Measurements from ENCODE around the gene WDR90.

The WDR90 gene

DNA sequence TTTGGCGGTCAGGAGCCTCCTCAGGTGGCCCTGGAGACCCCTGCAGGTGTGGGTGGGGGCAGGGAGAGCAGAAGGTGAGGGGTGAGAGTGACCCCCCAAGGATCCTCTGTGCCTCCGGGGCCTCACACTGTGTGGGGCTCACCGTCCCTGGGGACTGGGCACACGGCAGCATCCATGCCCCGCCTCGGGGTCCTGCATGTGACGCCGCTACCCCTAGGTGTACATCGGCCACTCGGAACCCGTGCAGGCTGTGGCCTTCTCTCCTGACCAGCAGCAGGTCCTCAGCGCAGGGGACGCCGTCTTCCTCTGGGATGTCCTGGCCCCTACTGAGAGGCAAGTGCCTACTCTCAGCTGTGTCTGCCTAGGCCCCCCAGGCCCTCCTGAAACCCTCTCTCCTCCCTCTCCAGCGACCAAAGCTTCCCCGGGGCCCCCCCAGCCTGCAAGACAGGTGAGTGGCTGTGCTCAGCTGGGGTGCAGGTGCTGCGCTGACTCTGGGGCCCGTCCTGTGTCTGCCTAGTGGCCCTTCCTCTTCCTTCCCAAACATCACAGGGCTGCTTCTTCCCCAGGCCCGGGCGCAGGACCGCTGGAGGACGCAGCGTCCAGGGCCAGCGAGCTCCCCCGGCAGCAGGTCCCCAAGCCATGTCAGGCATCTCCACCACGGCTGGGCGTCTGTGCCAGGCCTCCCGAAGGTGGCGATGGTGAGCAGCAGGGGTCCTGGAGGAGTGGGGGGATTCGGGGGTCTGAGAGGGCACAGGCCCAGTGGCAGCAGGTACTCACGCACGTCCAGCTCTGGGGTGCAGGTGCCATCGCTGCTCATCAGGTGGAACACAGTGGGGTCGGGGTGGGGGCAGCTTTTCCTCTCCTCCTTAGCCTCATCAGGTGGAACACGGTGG, 9.8 kb downstream of the WDR90 start:
- H3K27ac ChIP-seq, result no peak overlapping the region
- DNase-seq (ENCODE audit: low read depth, low spot score), result no peak

DNA sequence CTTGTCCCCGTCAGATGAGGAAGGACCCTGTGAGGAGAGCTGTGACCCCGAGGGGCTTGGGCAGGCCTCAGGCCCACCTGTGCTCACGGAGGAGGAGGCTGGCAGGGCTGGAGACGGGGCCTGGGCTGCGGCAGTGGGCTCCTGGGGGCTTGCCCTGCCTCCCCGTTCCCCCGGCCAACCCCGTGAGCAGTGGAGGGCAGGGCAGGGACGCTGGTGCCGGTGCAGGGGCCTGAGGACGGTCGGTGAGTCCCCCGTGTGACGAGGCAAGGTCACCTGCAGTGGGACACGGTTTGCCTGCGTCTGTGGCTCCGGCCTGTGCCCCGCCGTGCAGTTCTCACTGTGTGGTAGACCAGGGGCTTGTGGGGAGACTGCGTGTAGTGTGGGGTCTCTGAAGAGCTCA, 10.5 kb downstream of the WDR90 start:
- no peak for DNase-seq (ENCODE audit: low read depth, low spot score)

DNA sequence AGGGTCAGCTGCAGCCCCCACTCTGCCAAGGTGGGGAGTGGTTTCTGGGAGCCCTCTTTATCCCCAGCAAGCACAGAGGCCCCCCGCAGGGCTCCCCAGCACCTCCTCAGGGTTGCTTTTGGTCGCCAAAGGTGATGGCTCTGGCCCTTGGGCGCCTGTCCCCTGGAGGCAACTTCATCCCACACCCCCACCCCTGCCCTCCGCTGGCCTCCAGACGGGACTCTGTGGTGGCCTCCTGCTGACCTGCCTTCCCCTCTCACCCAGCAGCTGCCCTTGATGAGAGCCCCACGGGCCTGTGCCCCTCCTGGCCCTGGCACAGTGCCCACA, 10.9 kb downstream of the WDR90 start:
- H3K27ac ChIP-seq, result no peak overlapping the region
- no peak for DNase-seq (ENCODE audit: low read depth, low spot score)

More for the DNA sequence above, 10.5 kb downstream of the WDR90 start:
- no peak overlapping the region for H3K27ac ChIP-seq

DNA sequence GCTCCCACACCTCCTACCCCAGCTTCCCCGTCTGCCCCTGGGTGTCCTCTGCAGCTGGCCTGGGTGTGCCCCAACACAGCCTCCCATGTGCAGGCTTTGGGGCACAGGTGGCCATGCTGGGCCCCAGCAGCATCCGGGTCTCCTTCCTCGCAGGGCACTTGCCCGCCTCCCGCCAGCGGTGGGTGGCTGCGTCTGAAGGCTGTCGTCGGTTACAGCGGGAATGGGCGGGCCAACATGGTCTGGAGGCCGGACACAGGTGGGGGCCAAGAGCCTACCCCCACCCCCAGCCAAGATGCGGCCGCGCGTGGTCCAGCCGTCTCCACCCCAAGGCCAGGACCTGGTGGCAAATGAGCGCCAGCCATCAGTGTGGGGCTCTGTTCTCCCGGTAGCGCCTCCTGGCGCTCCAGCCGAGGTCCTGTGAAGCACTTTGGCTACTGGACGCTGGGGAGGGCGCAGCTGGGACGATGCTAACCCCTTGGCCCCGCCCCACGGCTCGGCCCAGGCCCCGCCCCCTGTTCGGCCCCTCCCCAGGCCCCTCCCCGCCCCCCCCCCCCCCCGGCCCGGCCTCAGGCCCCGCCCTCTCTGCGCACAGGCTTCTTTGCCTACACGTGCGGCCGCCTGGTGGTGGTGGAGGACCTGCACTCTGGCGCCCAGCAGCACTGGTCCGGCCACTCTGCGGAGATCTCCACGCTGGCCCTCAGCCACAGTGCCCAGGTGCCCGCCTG, 11.5 kb downstream of the WDR90 start:
- DNase-seq (ENCODE audit: low read depth, low spot score), result no peak
- H3K27ac ChIP-seq, result no peak overlapping the region

DNA sequence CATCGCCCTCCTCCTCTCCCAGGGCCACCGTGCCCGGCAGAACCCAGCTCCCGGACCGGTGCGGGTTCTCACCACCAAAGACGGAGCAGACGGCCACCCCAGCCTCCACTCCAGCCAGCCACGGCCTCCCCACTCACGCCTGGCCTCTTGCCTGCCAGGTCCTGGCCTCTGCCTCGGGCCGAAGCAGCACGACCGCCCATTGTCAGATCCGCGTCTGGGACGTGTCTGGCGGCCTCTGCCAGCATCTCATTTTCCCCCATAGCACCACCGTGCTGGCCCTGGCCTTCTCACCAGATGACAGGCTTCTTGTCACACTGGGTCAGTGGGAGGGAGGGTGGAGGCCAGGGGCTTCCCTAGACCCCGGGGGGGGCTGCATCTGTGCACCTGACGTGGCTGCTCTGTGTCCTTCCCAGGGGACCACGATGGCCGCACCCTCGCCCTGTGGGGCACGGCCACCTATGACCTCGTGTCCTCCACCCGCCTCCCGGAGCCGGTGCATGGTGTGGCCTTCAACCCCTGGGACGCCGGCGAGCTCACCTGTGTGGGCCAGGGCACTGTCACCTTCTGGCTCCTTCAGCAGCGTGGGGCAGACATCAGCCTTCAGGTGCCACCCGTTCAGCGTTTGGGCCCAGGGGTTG, 12.1 kb downstream of the WDR90 start:
- no peak overlapping the region for H3K27ac ChIP-seq
- DNase-seq (ENCODE audit: low read depth, low spot score), result no peak

DNA sequence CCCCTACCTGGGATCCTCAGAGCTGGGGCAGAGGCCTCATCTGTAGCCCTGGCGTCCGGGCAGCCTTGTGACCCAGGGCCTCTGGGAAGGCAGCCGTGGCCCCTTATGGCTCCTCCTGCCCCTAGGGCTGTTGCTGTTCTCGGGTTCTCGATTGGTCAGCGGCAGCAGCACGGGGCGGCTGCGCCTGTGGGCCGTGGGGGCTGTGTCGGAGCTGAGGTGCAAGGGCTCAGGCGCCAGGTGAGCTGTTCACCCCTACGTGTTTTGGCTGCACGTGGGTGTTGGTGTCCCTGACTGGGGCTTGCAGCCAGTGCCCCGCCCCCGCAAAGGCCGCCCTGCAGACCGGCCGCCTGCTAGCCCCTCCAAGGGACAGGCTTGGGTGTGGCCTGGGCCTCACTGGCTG, 12.9 kb downstream of the WDR90 start:
- DNase-seq (ENCODE audit: low read depth, low spot score), result no peak

DNA sequence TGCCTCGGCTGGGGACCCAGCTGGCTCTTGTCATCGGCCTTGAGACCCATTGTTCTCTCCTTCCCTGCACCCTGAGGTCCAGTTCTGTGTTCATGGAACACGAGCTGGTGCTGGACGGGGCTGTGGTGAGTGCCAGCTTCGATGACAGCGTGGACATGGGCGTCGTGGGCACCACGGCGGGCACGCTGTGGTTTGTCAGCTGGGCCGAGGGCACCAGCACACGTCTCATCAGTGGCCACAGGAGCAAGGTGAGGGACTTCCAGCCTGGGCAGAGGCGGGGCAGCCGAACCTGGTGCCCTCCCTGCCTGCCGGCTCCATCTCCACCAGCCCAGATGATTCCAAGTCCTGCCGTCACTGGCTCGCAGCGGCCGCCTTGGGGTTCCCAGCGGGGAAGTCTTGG, 13.4 kb downstream of the WDR90 start:
- DNase-seq (ENCODE audit: low read depth, low spot score), result no peak
- no peak overlapping the region for H3K27ac ChIP-seq

More for the DNA sequence above, 12.9 kb downstream of the WDR90 start:
- no peak overlapping the region for H3K27ac ChIP-seq

DNA sequence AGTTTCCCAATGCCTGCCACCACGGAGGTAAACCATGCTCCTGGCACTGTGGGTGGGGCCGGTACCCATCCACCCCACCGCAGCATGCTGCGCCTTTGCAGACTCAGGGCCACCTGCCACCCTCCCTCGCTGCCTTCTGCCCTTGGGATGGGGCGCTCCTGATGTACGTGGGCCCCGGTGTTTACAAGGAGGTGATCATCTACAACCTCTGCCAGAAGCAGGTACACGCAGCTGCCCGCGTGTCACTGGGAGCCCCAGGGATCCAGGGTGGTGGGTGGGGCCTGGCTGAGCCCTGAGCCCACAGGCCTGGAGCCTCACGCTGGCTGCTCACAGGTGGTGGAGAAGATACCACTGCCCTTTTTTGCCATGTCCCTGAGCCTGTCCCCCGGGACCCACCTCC, 17.4 kb downstream of the WDR90 start:
- no peak overlapping the region for H3K27ac ChIP-seq
- no peak for DNase-seq (ENCODE audit: low read depth, low spot score)

DNA sequence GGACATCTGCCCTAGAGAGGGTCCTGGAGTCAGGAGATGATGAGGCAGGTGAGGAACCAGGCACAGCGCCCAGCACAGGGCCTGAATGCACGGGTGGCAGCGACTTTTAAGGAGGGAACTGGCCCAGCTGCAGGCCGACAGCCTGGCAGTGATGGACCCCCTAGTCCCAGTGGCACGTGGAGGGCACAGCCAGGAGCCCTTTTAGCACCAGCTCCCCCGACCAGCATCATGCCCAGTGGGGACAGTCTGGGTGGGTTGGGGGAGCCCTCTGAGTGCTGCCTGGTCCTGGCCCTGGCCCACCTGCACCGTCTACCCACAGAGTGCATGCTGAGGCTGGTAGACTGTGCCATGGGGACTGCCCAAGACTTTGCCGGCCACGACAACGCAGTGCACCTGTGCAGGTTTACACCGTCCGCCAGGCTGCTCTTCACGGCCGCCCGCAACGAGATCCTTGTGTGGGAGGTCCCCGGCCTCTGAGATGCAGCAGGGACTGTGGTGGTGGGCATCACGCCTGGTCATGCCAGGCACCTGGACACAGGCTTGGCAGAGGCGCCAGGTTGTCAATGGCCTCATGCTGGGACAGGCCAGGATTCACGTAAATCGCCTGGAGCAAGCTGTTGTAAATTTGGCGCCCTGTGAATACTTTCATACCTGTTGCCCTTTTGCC, 18.1 kb downstream of the WDR90 start:
- peak overlapping the region; percentile 60 for H3K27ac ChIP-seq
- DNase-seq (ENCODE audit: low read depth, low spot score), result no peak

DNA sequence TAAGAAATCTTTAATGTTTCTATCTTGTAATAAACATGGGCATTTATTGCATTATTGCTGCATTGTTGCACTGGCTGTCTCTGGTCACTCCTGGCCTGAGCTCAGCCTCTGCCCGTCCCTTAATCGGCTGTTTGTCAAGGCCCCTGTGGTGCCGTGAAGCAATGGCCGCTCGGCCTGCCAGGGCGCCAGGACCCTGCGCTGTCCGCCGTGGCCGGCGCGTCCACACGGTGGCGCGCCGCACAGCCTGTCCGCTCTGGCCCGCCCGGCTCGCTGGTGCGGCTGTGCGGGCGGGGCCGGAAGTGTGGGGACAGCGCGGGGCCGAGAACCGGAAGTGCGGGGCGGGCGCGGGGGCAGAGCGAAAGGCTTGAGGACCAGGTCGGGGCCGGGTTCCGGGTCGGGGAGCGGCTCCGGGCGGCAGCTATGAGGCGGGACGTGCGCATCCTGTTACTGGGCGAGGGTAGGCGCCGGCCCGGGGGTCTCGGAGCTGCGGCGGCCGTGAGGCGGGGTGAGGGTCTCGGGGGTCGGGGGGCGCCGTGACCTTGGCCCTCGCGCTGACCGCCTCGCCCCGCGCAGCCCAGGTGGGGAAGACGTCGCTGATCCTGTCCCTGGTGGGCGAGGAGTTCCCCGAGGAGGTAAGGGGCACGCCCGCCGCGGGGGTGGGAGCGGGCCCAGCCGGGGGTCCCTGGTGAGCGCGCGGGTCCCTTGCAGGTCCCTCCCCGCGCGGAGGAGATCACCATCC, 18.8 kb downstream of the WDR90 start, which contains the start of gene RHOT2:
TSS of gene RHOT2 (plus strand) at position 353 of the 739 bp plus-strand sequence. CDS start at position 421, 68 bp downstream.
- peak within 1 kb of the TSS; percentile 60 for H3K27ac ChIP-seq
- DNase-seq (ENCODE audit: low read depth, low spot score), result peak; percentile 26

DNA sequence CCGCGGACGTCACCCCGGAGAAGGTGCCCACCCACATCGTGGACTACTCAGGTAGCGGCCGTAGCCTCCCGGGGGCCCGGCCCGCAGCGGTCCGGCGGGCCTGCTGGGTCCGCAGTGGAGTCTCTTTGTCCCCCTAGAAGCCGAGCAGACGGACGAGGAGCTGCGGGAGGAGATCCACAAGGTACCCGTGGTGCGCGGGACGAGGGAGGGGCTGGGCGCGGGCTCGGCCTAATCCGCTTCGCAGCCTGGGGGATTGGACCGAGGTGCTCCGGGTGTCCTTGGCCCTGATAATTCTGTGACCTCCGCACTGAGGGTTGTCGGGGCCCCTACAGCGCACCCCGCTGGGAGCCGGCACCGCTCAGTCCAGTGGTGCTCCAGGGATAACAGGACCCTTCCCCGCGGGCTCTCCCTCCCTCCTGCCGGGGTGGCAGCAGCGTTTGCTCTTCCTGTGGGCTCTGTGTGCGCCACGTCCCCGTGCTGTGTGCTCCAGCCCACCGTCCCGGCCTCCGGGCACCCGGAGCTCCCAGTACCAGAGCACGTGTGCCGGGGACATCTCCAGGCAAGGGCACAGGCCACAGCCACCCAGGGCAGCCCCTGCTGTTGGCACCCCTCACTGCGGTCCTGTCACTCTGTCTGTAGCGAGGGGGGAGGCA, 19.5 kb downstream of the WDR90 start:
- DNase-seq (ENCODE audit: low read depth, low spot score), result no peak
- peak overlapping the region; percentile 60 for H3K27ac ChIP-seq

DNA sequence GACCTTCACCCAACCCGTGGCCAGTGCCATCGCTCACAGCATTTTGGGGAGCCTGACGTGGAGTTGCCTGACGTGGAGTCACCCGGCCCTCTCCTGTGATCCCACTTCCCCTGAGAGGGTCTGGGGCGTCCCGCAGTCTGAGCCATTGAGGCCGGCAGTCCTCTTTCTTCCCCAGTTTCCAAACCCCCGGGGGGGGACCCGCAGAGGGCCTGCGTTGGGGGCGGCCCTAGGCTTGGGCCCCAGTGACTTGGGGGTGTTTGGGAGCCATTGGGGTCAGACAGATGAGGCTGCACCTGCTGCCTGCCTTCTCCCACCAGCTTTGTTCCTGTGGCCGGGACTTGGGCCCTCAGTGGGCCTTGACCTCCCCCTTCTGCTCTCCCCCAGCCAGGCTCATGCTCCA, 20.5 kb downstream of the WDR90 start:
- H3K27ac ChIP-seq, result no peak overlapping the region
- no peak for DNase-seq (ENCODE audit: low read depth, low spot score)

DNA sequence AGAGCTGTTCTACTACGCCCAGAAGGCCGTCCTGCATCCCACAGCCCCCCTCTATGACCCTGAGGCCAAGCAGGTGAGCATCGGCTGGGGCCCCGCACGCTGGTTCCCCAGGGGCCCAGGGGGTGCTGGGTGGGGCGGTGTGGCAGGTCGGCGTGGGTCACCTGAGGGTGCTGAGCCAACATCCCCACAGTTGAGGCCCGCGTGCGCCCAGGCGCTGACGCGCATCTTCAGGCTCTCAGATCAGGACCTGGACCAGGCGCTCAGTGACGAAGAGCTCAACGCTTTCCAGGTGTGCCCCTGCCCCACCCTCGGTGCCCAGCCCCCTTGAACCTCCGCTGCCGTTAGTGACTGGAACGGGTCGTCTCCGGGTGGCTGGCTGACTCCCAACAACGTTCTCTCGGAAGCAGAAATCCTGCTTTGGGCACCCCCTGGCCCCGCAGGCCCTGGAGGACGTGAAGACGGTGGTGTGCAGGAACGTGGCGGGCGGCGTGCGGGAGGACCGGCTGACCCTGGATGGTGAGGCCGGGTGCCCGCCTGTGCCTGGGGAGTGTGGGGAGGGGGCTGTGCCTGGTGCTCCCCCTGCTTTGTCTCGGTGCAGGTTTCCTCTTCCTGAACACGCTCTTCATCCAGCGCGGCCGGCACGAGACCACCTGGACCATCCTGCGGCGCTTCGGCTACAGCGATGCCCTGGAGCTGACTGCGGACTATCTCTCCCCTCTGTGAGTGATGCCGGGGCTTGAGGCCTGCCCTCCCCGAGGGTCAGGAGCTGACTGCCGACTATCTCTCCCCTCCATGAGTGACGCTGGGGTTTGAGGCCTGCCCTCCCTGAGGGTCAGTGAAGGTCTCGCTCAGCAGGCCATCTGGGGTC, 21.6 kb downstream of the WDR90 start:
- DNase-seq (ENCODE audit: low read depth, low spot score), result no peak
- no peak overlapping the region for H3K27ac ChIP-seq

DNA sequence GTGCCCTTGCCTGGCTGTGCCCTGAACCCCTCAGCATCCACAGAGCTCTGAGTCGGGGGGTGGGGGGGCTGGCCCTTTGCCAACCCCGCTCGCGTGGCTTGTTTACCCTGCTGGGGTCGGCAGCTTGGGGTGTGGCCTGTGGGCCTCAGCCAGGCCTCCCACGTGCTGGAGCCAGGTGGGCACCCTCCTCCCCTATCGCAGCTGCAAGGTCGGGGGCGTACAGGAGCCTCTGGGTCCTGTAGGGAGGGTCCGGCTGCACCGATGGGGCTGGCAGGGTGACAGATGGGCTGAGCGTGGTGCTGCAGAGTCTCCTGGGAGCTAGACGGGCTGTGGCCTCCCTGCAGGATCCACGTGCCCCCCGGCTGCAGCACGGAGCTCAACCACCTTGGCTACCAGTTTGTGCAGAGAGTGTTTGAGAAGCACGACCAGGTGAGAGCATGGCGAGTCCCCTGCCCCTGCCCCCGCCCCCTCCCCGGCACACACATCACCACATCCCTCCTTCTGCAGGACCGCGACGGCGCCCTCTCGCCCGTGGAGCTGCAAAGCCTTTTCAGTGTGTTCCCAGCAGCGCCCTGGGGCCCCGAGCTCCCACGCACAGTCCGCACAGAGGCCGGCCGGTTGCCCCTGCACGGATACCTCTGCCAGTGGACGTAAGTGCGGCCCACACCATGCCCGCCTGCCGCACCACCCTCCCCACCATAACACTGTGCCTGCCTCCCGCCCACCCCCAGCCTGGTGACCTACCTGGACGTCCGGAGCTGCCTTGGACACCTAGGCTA, 22.4 kb downstream of the WDR90 start:
- no peak for DNase-seq (ENCODE audit: low read depth, low spot score)
- no peak overlapping the region for H3K27ac ChIP-seq

DNA sequence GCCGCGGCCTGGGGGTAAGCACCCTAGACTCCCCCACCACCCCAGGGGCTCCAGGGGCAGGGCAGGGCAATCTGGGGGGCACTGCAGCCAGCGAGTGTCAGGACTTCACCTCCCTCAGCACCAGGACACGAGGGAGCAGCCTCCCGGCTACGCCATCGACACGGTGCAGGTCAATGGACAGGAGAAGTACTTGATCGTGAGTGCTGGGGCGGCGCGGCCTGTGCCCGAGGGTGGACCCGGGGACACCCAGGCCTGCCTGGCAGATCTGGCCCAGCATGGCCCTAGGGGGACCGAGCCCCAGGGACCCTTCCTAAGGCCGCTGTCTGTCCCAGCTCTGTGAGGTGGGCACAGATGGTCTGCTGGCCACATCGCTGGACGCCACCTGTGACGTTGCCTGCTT, 23.2 kb downstream of the WDR90 start:
- DNase-seq (ENCODE audit: low read depth, low spot score), result no peak
- H3K27ac ChIP-seq, result no peak overlapping the region

DNA sequence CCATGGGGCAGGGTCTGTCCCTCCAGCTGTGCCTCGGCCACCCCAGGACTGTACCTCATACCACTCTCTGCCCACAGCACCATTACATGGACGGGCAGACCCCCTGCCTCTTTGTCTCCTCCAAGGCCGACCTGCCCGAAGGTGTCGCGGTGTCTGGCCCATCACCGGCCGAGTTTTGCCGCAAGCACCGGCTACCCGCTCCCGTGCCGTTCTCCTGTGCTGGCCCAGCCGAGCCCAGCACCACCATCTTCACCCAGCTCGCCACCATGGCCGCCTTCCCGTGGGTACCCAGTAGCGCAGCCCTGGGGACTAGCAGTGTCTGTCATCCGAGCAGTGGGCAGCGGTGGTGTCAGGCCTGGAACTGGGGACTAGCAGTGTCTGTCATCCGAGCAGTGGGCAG, 23.7 kb downstream of the WDR90 start:
- H3K27ac ChIP-seq, result peak overlapping the region; percentile 39
- no peak for DNase-seq (ENCODE audit: low read depth, low spot score)

DNA sequence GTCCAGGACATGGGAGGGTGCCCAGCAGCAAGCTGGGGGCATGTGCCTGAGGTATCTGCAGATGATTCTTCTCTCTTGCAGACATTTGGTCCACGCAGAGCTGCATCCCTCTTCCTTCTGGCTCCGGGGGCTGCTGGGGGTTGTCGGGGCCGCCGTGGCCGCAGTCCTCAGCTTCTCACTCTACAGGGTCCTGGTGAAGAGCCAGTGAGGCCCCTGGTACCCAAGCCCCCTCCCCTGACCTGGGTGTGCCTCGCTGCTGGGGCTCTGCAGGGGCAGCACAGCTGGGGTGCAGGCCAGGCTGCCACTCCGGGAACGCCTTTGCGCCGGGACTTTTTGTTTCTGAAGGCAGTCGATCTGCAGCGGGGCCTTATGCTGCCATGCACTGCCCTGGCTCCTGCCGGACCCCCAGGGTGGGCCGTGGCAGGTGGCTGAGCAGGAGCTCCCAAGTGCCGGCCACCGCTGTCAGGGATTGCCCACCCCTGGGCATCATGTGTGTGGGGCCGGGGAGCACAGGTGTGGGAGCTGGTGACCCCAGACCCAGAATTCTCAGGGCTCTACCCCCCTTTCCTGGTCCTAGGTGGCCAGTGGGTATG, 24.3 kb downstream of the WDR90 start:
- peak overlapping the region; percentile 39 for H3K27ac ChIP-seq
- DNase-seq (ENCODE audit: low read depth, low spot score), result no peak
